HAP-1 (cell line): ENCODE measurements around the gene C2CD2.

ENCODE experiments used
- DNase-seq, 2 experiments: peaks; one replicate each; pipeline ENCODE4 v3.0.0-alpha.2; 2016 to 2020; ENCODE audit warnings: low spot score in 2 of 2
- H3K27me3 ChIP-seq: fragments of 250-450 bp; sonication (Bioruptor Pico); 2 replicates; pipeline ENCODE4 v1.5.1; 2020; ENCODE audit warnings: low read depth, mild to moderate bottlenecking, moderate library complexity
- H3K36me3 ChIP-seq: fragments of 250-450 bp; sonication (Bioruptor Pico); replicated peaks from 2 replicates; pipeline ENCODE4 v1.5.1; 2020; ENCODE audit warnings: mild to moderate bottlenecking
- H3K4me1 ChIP-seq: fragments of 250-450 bp; sonication (Bioruptor Pico); 2 replicates; pipeline ENCODE4 v1.5.1; 2020; ENCODE audit warnings: mild to moderate bottlenecking
- H3K4me3 ChIP-seq: fragments of 250-450 bp; sonication (Bioruptor Pico); 2 replicates; pipeline ENCODE4 v1.5.1; 2020; ENCODE audit warnings: mild to moderate bottlenecking, moderate library complexity
- H3K9me3 ChIP-seq: fragments of 250-450 bp; sonication (Bioruptor Pico); 2 replicates; pipeline ENCODE4 v1.5.1; 2020; ENCODE audit warnings: mild to moderate bottlenecking, moderate library complexity
- in situ Hi-C: fragments of 300-500 bp; cut with MboI; formaldehyde crosslinking; loops from 3 replicates; pipeline ENCODE4 v1.14.3; 2020; ENCODE audit warnings: low sequenced_read_pairs, inconsistent platforms, mixed read lengths

Gene C2CD2

DNA sequence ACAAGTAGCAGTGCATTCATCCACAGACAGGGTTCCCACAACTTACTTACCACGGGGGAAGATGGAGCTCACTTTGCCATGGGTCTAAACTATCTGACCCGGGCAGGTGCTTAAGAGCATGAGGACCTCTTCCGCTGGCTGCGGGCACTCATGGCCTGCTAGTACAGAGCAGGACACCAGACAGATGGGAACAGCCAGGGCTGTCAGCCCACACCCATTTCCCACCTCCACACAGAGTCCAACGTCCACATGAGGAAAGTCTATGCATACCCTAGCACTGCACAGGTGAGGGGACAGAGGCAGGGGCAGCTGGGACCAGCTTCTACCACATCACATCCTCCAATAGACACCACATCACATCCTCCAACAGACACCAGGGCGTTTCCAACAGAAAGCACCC lies 38.9 kb downstream of the C2CD2 start:
- H3K36me3 ChIP-seq = peaks cover 32% of the 10 kb centered on the region
- DNase-seq = no peak
- H3K9me3 ChIP-seq = no peaks in the 10 kb centered on the region
- no peaks in the 10 kb centered on the region for H3K27me3 ChIP-seq
- H3K4me3 ChIP-seq = no peak overlapping the region
- no peaks in the 10 kb centered on the region for H3K4me1 ChIP-seq
- in situ Hi-C loops = no loop called here

GRCh38 chr21:41914358-41914757 lies 39.5 kb downstream of the C2CD2 start:
- no peak for DNase-seq
- Histone ChIP-seq H3K4me3 (no peak overlapping the region), H3K36me3 (peaks cover 34% of the 10 kb centered on the region), H3K9me3 (no peaks in the 10 kb centered on the region), H3K27me3 (no peaks in the 10 kb centered on the region), H3K4me1 (no peaks in the 10 kb centered on the region)
- in situ Hi-C loops = no loop called here

- no peaks in the 10 kb centered on the region for H3K9me3 ChIP-seq
- in situ Hi-C loops = no loop called here
- H3K36me3 ChIP-seq = peaks cover 41% of the 10 kb centered on the region
- H3K4me3 ChIP-seq = no peak overlapping the region
- no peak for DNase-seq
- H3K27me3 ChIP-seq = no peaks in the 10 kb centered on the region
- H3K4me1 ChIP-seq = no peaks in the 10 kb centered on the region
Observed at GRCh38 chr21:41913230-41913629, 40.6 kb downstream of the C2CD2 start.

DNA sequence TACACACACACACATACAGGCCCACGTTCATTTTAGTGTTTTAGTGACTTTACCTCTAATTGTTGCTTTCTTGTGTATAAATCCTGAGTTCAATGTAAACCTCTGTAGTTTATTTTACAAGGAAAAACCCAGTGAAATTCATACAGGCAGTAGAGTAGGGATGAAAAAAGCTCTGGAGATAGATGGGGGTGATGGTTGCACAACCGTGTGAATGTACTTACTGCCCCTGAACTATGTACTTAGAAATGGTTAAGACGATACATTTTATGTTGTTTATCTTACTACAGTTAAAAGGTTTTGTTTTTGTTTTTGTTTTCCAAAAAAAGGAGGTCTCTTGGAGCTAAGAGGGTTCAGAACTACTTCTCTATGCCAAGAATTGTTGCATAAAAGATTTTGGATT lies 45.0 kb downstream of the C2CD2 start:
- DNase-seq = no peak
- in situ Hi-C loops = no loop called here
- Histone ChIP-seq H3K36me3 (peaks cover 33% of the 10 kb centered on the region), H3K27me3 (no peaks in the 10 kb centered on the region), H3K4me3 (no peak overlapping the region), H3K4me1 (no peaks in the 10 kb centered on the region), H3K9me3 (no peaks in the 10 kb centered on the region)

DNA sequence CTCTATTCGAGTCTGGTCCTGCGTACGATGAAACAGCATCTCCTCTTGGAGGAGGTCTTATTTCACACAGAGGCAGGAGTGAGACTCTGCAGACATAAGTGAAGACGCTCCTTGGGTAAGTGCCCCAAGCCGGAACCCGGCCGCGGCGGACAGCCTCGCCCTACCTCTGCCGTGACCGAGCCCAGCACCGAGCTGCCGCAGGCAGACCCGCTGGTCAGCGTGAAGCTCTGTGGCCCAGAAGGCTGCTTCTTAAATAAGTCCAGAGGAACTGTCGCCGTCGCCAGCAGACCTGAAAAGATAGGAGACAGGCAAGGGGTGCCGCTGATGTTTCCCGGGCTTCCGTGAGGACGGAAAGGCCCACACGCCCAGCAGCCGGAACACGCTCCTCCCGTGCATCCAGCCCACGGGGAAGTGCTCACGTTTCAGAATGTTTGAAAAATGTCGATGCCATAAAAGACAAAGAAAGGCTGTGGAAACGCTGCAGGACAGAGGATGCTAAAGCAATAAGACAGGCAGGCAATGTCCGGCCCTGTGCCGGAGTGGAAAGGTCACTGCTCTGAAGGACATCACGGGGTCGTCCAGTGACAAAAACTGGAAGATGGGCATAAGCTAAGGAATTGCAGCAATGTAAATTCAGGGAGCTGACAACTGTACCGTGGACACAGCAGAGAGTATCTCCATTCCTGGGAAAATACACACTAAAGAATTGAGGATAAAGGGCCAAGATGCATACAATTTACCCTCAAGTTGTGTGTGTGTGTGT lies 46.1 kb downstream of the C2CD2 start:
- peaks cover 33% of the 10 kb centered on the region for H3K36me3 ChIP-seq
- no peak overlapping the region for H3K4me3 ChIP-seq
- H3K27me3 ChIP-seq = no peaks in the 10 kb centered on the region
- no peaks in the 10 kb centered on the region for H3K9me3 ChIP-seq
- DNase-seq = no peak
- H3K4me1 ChIP-seq = no peaks in the 10 kb centered on the region
- in situ Hi-C loops = no loop called here

- no peak for DNase-seq
- H3K4me3 ChIP-seq = no peak overlapping the region
- no peaks in the 10 kb centered on the region for H3K9me3 ChIP-seq
- H3K27me3 ChIP-seq = no peaks in the 10 kb centered on the region
- peaks cover 36% of the 10 kb centered on the region for H3K36me3 ChIP-seq
- H3K4me1 ChIP-seq = no peaks in the 10 kb centered on the region
- in situ Hi-C loops = no loop called here
Observed at GRCh38 chr21:41906770-41907169, 47.0 kb downstream of the C2CD2 start.

- Histone ChIP-seq H3K4me1 (no peaks in the 10 kb centered on the region), H3K9me3 (no peaks in the 10 kb centered on the region), H3K27me3 (no peaks in the 10 kb centered on the region), H3K4me3 (no peak overlapping the region), H3K36me3 (peaks cover 41% of the 10 kb centered on the region)
- no peak for DNase-seq
- in situ Hi-C loops = no loop called here
Observed at GRCh38 chr21:41903559-41904351, 50.1 kb downstream of the C2CD2 start.

- no peak overlapping the region for H3K4me3 ChIP-seq
- H3K9me3 ChIP-seq = no peaks in the 10 kb centered on the region
- in situ Hi-C loops = no loop called here
- peaks cover 41% of the 10 kb centered on the region for H3K36me3 ChIP-seq
- DNase-seq = no peak
- no peaks in the 10 kb centered on the region for H3K4me1 ChIP-seq
- no peaks in the 10 kb centered on the region for H3K27me3 ChIP-seq
Observed at GRCh38 chr21:41902946-41903345, 50.9 kb downstream of the C2CD2 start.

- Histone ChIP-seq H3K9me3 (no peaks in the 10 kb centered on the region), H3K27me3 (no peaks in the 10 kb centered on the region), H3K4me3 (no peak overlapping the region), H3K36me3 (peaks cover 33% of the 10 kb centered on the region), H3K4me1 (no peaks in the 10 kb centered on the region)
- in situ Hi-C loops = no loop called here
- no peak for DNase-seq
Observed at GRCh38 chr21:41901782-41902181, 52.0 kb downstream of the C2CD2 start.

DNA sequence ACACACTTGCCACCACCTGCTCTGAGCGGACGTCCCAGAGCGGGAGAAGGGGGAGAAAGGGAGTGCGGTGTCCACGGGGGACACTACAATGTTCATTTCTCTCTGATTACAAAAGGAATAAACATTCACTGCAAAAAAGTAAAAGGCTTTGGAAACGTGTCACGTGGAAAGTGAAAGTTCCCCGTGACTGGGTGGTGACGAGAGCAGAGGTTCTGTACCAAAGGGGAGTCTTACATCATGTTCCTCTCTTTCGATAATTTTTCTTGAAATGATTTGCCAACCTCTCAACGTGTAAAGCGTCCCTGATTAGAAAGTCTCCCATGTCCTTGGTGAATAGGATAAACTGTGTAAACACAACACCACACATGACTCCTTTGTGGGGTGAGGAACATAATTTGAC lies 52.7 kb downstream of the C2CD2 start:
- no peaks in the 10 kb centered on the region for H3K9me3 ChIP-seq
- H3K36me3 ChIP-seq = peaks cover 30% of the 10 kb centered on the region
- H3K4me1 ChIP-seq = no peaks in the 10 kb centered on the region
- in situ Hi-C loops = no loop called here
- H3K4me3 ChIP-seq = no peak overlapping the region
- no peak for DNase-seq
- no peaks in the 10 kb centered on the region for H3K27me3 ChIP-seq

DNA sequence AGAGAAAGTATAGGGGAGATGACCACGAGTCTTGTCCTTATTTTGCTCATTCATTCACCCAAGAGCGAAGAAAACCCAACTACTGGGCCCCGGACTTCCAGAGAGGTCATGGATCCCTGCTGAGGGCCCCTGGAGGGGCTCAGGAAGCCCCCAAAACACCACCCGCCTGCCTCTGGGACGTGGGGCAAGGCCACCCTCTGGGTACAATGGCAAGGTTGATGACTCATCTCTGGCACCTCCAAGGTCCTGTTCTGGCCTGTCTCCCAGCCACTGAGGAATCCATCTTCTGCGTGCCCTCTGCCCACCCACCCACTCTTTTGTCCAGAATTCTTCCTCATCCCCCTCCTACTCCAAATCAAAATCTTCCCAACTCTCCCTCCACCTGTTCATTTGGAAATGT lies 53.4 kb downstream of the C2CD2 start:
- in situ Hi-C loops = no loop called here
- DNase-seq = no peak

DNA sequence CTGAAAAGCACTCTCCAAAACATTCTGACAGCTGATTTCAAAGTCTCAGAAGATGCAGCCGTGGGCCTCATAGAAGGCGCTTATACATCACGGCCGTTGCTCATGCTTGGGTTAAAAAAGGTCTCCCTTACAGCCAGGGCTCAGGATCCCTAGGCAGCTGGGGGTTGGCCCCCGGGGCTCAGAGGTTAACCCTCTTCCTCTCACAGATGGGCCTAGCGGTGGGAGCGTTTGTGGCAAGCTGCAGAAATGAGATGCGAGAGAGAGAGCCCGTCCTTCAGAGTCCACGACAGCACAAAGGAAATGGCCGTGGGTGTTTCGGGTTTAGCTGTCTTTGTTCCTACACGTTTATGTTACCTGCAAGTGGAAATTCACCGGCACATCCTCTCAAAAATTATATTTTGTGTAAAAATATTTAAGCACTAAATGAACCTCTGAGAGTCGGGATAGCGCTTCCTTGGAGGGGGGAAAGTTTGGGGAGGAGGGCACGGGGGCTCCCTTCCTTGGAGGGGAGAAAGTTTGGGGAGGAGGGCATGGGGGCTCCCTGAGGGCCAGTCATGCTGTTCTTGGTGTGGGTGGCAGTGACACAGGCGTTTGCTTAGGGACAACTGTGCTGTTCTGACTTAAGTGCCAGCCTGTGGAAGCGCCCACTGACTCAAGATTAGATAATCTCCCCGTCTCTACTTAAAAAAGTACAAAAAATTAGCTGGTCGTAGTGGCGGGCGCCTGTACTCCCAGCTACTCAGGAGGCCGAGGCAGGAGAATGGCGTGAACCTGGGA lies 54.2 kb downstream of the C2CD2 start:
- H3K36me3 ChIP-seq = peaks cover 28% of the 10 kb centered on the region

More for the DNA sequence above, 53.4 kb downstream of the C2CD2 start:
- Histone ChIP-seq H3K9me3 (no peaks in the 10 kb centered on the region), H3K4me3 (no peak overlapping the region), H3K36me3 (peaks cover 30% of the 10 kb centered on the region), H3K27me3 (no peaks in the 10 kb centered on the region), H3K4me1 (no peaks in the 10 kb centered on the region)

DNA sequence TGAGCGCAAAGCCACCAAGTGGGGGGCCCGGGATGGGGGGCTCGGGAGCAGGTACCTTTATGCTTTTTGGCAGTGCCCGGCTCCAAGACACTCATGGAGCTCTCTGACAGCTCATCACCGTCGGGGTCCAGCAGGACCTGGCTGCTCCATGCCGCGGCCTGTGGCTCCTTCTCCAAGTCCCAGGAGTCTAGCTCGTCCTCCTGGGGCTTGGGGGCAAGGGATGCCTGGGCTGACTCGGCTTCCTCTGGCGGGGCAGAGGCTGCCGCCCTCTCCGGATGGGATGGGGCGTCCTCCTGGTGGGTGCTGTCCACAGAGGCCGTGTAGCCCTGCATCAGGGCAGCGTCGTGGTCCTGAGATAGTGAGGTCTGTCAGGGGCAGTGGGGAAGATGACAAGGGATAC lies 54.8 kb downstream of the C2CD2 start:
- DNase-seq = no peak
- Histone ChIP-seq H3K36me3 (peaks cover 28% of the 10 kb centered on the region), H3K4me3 (no peak overlapping the region), H3K4me1 (no peaks in the 10 kb centered on the region), H3K9me3 (no peaks in the 10 kb centered on the region), H3K27me3 (no peaks in the 10 kb centered on the region)
- in situ Hi-C loops = no loop called here

More for the DNA sequence above, 54.2 kb downstream of the C2CD2 start:
- no peaks in the 10 kb centered on the region for H3K27me3 ChIP-seq
- DNase-seq = no peak
- in situ Hi-C loops = no loop called here
- no peaks in the 10 kb centered on the region for H3K9me3 ChIP-seq
- H3K4me3 ChIP-seq = no peak overlapping the region
- H3K4me1 ChIP-seq = no peaks in the 10 kb centered on the region

GRCh38 chr21:41897700-41898099 lies 56.1 kb downstream of the C2CD2 start:
- Histone ChIP-seq H3K9me3 (no peaks in the 10 kb centered on the region), H3K27me3 (no peaks in the 10 kb centered on the region), H3K36me3 (peaks cover 28% of the 10 kb centered on the region), H3K4me1 (no peaks in the 10 kb centered on the region), H3K4me3 (no peak overlapping the region)
- in situ Hi-C loops = no loop called here
- DNase-seq = no peak
